Renal cortical epithelial cell (primary cell): ENCODE data around the gene ARFGAP1. TPM values are rescaled to one million over a fixed set of nuclear protein-coding genes. Genes with fewer than 3 reads are reported as not detected.
A peak's percentile ranks its signal among the peaks of the same experiment; 100 is the strongest.

ENCODE experiments used
- DNase-seq: peaks from one replicate; pipeline ENCODE4 v3.0.0-alpha.2; 2011; ENCODE audit warnings: low read depth
- total RNA-seq: library from RNA; depleted of rRNA; stranded (reverse); fragments of >200 nt; gene quantifications from 2 replicates; pipeline ENCODE4 v1.2.3, GENCODE V29; 2014

Gene ARFGAP1
- total RNA-seq, 1 donor from 2014 or later, result 74.1 TPM

DNA sequence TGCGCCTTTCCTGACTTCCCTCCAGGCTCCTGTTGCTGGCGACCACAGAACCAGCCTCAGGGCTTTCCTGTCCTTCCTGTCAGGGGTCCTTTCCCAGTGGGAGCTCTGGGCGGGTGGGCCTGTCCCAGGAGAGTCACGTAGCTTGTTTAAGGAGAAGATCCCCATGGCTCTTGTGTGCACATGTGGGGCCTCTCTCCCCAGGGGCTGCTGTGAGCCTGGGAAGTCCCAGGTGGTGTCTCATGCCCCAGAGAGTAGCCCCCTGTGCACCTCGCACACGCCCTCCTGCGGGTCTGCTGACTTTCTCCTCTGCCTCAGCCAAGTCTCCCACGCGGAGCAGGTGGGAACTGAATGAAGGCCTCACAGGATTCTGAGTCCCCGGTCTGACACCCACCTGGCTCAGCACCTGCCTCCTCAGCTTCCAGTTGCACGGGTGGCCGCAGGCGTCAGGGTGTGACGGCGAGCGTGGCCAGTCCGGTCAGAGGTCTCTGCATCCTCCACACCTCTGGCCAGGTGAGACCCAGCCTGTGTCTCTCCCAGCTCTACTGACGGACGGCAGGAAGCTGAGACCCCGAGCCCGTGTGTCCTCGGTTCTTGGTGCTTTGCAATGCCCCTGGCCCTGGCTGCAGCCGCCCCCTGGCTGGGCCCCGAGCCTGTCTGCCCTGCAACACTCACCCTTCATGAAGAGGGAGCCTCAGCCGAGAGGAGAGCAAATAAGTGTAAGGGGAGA lies 12.7 kb upstream of the ARFGAP1 start:
- no peak for DNase-seq

- DNase-seq, result no peak
Measured at GRCh38 chr20:63260521-63260920, 12.1 kb upstream of the ARFGAP1 start.

GRCh38 chr20:63261060-63261794 lies 11.4 kb upstream of the ARFGAP1 start:
- no peak for DNase-seq

DNA sequence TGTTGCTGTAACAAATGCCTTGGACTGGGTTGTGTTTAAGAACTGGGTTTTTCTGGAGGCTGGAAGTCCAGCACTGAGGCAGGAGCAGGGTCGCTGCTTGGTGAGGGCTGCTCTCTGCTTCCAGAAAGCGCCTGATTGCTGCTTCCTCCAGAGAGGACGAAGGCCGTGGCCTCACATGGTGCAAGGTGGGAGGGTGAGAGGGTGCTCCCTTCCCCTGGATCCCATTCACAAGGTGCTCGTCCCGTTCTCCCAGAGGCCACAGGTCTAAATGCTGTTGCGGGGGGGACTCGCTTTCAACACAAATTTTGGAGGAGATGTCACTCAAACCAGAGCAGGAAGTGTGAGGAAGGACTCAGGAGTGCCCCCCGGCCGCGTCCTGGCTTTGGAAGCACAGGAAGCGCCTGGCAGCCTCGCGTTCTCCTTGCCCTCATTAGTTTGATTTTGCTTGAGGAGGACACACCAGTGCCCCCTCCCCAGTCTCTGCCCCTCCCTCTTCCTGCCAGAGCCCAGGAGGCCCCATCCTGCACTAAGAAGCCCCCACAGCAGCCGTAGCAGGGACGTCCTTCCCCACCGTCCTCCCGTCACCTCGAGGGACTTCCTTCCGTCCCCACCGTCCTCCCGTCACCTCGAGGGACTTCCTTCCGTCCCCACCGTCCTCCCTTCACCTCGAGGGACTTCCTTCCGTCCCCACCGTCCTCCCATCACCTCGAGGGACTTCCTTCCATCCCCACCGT lies 10.7 kb upstream of the ARFGAP1 start:
- DNase-seq, result no peak

- DNase-seq, result no peak
Measured at GRCh38 chr20:63262836-63263235, 9.8 kb upstream of the ARFGAP1 start.

- DNase-seq, result no peak
Measured at GRCh38 chr20:63264000-63264399, 8.6 kb upstream of the ARFGAP1 start.

DNA sequence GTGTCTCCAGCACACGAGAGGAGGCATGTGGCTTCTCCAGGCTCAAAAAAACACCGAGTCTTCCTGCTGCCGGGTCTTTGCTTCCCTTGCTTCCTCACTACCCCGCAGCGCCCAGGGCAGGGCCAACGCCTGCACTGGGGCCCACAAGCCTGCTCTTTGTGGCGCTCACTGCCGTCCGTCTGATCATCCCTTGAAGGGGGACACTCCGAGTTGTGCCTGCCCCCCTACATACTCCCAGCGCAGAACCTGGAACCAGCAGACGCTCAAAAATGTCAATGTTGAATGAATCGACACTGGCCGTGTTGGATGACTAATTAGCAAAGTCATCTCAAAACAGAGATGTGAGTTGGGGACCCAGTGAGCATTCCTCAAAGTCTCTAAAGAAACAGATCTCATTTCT lies 8.1 kb upstream of the ARFGAP1 start:
- DNase-seq, result peak; percentile 14

GRCh38 chr20:63265891-63266515 lies 6.6 kb upstream of the ARFGAP1 start:
- DNase-seq, result no peak

DNA sequence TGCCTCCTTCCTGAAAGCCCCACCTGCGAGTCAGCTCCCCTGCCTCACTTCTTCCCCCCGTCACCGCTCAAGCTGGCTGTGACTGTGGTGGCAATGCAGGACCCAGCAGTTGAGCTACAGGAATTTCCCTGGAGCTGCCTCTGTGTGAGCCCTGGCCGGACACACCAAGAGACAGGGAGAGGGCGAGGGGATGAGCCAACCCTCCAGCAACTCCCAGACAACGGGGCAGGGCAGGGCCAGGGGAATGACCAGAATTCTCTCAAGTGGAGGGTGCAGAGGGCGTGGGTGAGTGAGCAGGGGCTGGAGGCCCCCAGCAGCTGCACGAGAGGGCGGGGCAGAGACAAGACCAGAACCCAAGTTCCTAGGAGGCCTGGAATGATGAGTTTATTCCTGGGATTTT lies 4.9 kb upstream of the ARFGAP1 start:
- DNase-seq, result no peak

GRCh38 chr20:63268256-63268655 lies 4.4 kb upstream of the ARFGAP1 start:
- no peak for DNase-seq

DNA sequence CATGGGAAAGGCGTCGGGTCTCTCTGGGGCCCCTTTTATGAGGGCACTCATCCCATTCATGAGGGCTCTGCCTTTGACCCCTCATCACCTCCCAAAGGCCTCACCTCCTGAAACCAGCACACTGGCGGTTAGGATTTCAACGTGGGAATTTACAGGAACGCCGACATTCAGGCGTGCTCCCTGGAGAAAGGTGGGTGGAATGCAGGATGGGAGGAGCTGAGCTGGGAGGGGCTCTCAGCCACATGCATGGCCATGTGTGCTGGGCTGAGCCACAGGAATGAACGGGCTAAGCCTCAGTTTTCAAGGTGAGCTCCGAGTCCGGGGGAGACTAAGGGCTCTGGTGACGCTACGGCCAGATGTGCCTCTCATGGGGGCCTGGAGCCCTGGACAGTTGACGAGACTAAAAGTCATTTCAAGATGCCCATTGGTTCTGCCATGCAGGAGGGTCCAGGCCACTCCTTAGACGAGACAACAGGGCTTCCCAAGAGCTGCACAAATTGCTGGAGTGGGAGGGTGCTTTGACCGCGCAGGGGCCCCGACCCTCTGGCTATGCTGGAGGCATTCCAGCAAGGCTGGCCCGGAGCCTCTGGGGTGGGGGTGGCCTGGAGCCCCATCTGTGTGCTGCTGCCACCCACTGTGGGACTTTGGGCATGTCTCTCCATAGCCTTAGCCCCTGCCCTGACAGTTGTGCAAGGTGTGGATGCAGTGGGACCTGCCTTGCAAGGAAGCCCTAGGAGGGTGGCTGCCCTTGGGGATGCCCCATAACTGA lies 3.8 kb upstream of the ARFGAP1 start:
- peak; percentile 54 for DNase-seq

DNA sequence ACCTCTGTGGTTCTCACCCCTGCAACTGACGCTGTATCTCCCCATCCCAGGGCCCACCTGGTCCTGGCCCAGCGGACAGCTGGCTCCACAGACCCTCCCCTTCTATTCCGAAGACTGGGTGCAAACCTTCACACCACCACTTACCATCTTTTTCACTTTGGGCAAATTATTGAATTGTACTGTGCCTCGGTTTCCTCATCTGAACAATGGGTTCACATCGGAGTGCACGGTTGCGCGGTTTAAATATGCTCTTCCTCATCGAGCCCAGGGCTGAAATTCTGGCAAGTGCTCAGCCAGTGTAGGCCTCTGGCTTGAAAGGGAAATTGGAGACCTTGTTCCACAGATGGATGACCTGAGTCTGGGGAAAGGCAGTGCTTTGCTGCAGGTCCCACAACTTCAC lies 2.9 kb upstream of the ARFGAP1 start:
- DNase-seq, result no peak

DNA sequence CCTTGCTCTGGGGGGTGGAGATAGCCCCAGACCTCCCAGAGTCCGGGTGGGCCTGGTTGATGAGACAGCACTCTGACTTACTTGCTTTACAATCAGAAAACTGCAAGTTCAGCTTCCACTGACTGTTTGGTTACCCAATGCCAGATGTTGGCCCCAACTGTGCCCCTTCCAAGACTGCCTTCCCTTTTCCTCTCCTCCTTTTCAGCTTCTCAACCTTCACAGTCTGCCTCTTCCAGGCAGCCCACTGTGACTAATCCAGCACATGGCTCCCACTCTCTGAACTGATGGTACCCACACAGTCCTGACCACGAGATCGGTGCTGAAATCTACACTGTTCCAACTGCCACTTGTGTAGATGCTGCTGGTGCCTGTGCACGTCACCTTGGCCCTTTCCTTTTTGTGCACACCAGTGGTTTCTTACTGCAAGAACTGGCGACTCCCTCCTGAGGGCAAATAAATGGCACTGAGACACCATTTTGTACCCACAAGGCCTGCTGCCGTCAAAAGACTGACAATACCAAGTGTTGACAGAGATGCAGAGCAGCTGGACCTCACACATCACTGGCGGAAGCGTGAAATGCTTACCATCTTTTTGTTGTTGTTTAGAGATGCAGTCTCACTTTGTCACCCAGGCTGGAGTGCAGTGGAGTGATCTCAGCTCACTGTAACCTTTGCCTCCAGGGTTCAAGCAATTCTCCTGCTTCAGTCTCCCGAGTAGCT lies 1.8 kb upstream of the ARFGAP1 start:
- no peak for DNase-seq

DNA sequence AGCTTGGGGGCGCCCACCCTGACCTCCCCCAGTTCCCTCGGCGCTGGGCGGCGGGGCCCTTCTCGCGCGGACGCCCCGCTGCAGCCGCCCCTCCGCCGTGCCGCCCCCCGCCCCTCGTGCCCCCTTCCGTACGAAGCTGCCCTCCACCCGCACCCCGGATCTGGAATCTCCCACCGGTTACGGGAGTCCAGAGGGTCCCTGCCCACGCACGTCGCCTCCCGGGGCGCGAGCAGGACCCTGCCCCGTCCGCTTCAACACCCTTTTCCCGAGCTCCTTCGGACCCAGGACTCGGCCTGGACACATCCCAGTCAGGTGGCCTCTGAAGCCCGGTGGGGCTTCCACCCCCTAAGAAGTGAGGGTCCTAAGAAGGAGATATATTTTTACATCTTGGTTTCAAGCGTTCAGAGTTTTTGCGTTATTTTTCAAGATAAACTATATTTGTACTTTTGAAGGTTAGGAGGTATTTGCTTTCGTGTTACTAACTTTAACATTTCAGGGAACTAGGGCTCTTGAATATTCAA lies 506 bp downstream of the ARFGAP1 start:
- DNase-seq, result no peak

- DNase-seq, result peak; percentile 79
Measured at GRCh38 chr20:63273635-63274380, 1.2 kb downstream of the ARFGAP1 start.

DNA sequence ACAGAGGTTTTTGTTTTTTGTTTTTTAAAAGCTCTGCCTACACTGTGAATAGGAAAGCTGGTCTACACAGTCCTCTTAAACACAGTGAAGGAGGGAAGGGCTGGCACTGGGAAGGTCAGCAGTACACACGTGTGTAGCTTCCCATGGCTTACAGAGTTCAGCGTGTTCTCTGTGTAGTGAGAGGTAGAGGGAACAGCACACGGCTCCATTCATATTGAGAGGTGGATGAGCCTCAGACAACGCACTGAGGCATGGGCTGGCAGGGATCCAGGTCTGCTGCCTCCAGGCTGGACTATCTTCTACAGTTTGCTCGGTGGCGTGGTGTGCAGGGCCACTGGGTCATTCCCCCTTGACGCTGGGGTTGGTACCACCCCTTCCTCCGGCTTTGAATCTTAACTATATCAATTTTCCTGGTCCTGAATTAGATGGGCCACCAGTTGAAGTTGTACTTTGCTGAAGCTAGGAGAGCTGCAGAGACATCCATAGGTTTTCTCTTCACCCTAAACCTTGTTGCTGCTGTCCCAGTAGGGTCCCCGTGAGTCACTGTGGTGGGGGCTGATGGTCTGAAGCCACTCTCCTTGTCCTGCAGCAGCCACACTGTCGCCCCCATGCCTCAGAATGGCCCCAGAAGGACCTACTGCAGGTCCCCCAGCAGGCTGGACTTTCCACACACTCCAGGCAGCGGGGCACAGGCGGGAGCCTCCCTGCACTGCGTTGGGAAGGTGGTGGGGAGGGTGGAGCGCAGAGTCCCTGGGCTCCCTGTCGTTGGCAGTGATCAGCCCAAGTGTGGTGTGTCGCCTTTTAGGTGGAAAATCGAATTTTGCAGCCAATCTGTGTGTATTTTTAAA lies 2.0 kb downstream of the ARFGAP1 start:
- peak; percentile 6 for DNase-seq

GRCh38 chr20:63275825-63276224 lies 3.2 kb downstream of the ARFGAP1 start:
- DNase-seq, result no peak

- no peak for DNase-seq
Measured at GRCh38 chr20:63276956-63277355, 4.3 kb downstream of the ARFGAP1 start.
